ENCODE data around the gene PRPSAP1. TPM values are rescaled to one million over a fixed set of nuclear protein-coding genes. Genes with fewer than 3 reads are reported as not detected.

PRPSAP1 gene
- total RNA-seq, 1 donor from 2014 or later, result 57.5 TPM

DNA sequence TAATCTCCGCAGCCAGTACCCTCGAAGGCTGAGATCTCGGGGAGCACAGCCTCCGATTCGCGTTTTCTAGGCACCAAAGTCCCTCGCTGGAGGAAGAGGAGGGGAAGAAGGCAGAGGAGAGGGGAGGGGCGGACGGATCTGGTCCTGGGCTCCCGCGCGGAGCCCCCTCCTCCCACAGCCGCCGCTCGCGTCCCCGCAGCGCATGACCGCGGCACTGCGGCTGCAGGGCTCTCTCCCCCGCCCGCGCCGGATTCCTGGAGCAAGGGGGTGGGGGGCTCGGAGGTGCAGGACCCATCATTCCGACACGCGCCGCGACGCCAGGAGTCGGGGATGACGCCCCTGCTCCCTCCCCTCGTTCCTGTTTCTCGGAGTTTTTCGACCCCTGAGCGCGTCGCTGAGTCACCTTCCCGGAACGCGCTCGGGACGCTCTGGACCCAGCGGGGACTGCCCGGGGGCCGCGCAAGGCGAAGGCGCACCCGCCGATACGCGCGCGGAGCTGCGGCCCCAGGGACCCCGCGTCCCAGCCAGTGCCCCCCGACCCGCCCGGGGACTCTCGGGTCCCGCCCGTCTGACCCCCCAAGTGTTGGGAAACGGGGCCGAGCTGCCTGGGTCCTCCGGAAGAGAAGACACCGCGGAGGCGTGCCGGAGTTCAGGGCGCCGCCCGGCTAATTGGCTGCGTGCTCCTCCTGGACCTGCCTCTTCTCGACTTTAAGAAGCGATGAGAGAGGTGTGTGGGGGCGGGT, 29.3 kb upstream of the PRPSAP1 start:
- TF ChIP-seq, protein P1, sequence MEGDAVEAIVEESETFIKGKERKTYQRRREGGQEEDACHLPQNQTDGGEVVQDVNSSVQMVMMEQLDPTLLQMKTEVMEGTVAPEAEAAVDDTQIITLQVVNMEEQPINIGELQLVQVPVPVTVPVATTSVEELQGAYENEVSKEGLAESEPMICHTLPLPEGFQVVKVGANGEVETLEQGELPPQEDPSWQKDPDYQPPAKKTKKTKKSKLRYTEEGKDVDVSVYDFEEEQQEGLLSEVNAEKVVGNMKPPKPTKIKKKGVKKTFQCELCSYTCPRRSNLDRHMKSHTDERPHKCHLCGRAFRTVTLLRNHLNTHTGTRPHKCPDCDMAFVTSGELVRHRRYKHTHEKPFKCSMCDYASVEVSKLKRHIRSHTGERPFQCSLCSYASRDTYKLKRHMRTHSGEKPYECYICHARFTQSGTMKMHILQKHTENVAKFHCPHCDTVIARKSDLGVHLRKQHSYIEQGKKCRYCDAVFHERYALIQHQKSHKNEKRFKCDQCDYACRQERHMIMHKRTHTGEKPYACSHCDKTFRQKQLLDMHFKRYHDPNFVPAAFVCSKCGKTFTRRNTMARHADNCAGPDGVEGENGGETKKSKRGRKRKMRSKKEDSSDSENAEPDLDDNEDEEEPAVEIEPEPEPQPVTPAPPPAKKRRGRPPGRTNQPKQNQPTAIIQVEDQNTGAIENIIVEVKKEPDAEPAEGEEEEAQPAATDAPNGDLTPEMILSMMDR (conservative IDR thresholded peaks at IDR 0.05; ENCODE audit: low read depth, low read length), result no peak
- no peak for DNase-seq (ENCODE audit: low read depth)
- peak overlapping the region; percentile 64 for H3K4me3 ChIP-seq (ENCODE audit: low read depth, low read length)

DNA sequence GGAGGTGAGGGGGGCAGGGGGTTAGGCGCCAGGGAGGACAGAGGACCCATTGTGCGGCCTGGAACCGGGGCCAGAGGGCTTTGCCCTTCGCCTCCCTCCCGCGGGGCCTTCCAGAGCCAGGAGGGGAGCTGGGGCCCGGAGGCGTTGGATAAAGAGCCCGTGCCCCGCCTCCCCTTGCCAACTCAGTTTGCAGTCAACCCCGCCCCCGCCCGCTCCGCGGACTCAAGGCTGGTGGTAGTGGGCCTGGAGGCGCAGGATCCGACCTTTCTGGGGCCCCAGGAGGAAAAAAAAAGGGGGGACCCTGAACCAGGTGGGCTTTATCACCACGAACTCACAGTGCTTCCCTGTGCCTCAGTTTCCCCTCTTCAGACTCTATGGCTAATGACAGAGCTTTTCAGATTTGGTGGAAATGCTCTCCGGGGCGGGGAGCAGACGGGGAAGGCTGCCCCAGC, 28.7 kb upstream of the PRPSAP1 start:
- TF ChIP-seq, protein P1 (conservative IDR thresholded peaks at IDR 0.05; ENCODE audit: low read depth, low read length), result no peak
- H3K4me3 ChIP-seq (ENCODE audit: low read depth, low read length), result peak overlapping the region; percentile 64
- DNase-seq (ENCODE audit: low read depth), result no peak

GRCh38 chr17:76381633-76382350, 28.1 kb upstream of the PRPSAP1 start:
- H3K4me3 ChIP-seq (ENCODE audit: low read depth, low read length), result no peak overlapping the region
- no peak for DNase-seq (ENCODE audit: low read depth)
- TF ChIP-seq, protein P1 (conservative IDR thresholded peaks at IDR 0.05; ENCODE audit: low read depth, low read length), result no peak

DNA sequence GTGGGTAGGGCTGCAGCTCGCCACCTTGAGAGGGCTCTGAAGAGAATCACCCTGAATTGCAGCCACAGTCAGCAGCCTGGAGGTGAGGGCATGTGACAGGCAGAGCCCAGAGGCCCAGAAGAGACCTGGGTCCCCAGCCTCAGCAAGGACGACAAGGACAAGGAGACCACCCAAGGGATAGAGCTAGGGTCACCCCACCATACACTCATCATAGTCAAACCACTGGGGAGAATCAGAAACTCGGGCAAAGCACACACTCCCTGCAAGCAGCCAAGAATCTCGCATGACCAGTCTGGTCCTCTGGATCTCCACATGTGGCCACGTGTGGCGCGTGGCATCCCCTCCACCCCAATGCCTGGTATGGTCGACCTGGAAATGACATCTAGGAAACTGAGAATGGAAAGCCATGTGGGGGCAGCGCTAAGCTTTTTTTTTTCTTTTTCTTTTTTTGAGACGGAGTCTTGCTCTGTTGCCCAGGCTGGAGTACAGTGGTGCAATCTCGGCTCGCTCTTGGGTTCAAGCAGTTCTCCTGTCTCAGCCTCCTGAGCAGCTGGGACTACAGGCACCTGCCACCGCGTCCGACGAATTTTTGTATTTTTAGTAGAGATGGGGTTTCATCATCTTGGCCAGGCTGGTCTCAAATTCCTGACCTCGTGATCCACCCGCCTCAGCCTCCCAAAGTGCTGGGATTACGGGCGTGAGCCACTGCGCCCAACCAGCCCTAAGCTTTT, 26.1 kb upstream of the PRPSAP1 start:
- TF ChIP-seq, protein P1 (conservative IDR thresholded peaks at IDR 0.05; ENCODE audit: low read depth, low read length), result no peak
- no peak for DNase-seq (ENCODE audit: low read depth)
- H3K4me3 ChIP-seq (ENCODE audit: low read depth, low read length), result no peak overlapping the region

DNA sequence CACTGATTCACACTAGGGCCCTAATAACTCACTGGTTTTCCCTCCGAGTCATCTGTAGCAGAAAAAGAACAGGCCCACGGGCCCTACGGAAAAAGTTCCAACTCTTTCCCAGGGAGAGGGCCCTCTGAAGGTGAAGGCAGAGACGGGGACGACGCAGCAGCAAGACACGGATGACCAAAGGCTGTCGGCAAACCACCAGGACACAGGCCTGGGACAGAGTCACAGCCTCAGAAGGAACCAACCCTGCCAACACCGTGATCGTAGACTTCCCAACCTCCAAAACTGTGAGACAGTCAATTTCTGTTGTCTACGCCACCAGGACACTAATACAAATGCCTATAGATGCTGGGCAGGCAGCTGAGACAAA, 25.5 kb upstream of the PRPSAP1 start:
- TF ChIP-seq, protein P1 (conservative IDR thresholded peaks at IDR 0.05; ENCODE audit: low read depth, low read length), result no peak
- H3K4me3 ChIP-seq (ENCODE audit: low read depth, low read length), result no peak overlapping the region
- no peak for DNase-seq (ENCODE audit: low read depth)

- DNase-seq (ENCODE audit: low read depth), result no peak
- no peak overlapping the region for H3K4me3 ChIP-seq (ENCODE audit: low read depth, low read length)
- TF ChIP-seq, protein P1 (conservative IDR thresholded peaks at IDR 0.05; ENCODE audit: low read depth, low read length), result no peak
Measured at GRCh38 chr17:76378548-76379274, 25.0 kb upstream of the PRPSAP1 start.

Measured in epithelial cell of proximal tubule (primary cell).